GM12891 (cell line): ENCODE data around the gene SYNPO2.

ENCODE experiments used
- PAX5 ChIP-seq: IDR thresholded peaks from 2 replicates; pipeline ENCODE4 v1.6.1; 2011; ENCODE audit warnings: low read length, moderate library complexity, mild to moderate bottlenecking; ENCODE audit not compliant: insufficient read depth, severe bottlenecking
- POLR2A ChIP-seq: IDR thresholded peaks from 2 replicates; pipeline ENCODE4 v1.6.1; 2011; ENCODE audit warnings: low read depth, low read length, control low read depth
- POLR2AphosphoS5 ChIP-seq: IDR thresholded peaks from 2 replicates; pipeline ENCODE4 v1.6.1; 2011; ENCODE audit warnings: low read depth, low read length, control low read depth
- POU2F2 ChIP-seq: IDR thresholded peaks from 2 replicates; pipeline ENCODE4 v1.6.1; 2011; ENCODE audit warnings: low read depth, mild to moderate bottlenecking, control low read depth, low read length, moderate library complexity
- SPI1 ChIP-seq: IDR thresholded peaks from 2 replicates; pipeline ENCODE4 v1.6.1; 2011; ENCODE audit warnings: low read depth, low read length, control low read depth
- TAF1 ChIP-seq: IDR thresholded peaks from 2 replicates; pipeline ENCODE4 v1.6.1; 2011; ENCODE audit warnings: low read depth, low read length, control low read depth

DNA sequence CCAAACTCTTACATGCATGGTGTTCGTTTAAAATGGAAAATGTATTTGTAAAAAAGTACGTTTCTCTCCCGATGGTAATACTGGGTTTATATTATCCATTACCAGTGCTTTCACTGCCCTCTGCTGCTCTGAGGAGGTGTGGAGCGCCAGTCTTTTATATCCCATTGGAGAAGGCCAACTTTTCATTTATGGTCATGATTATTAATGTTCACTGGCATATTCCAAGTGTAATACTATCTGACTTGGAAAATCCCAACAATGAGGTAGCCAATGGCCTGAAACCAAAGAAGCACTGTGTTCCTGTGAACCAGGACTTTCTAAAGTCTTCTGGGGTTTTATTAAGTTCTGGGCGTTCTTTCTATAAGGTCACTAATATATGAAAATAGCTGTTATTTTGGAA, 80.7 kb downstream of the SYNPO2 start:
- no peak for TF ChIP-seq POLR2AphosphoS5
- no peak for TF ChIP-seq POLR2A
- TF ChIP-seq SPI1, result no peak
- TF ChIP-seq TAF1, result no peak
- no peak for TF ChIP-seq PAX5
- no peak for TF ChIP-seq POU2F2
